ENCODE measurements around the gene NR4A1. TPM values are rescaled to one million over a fixed set of nuclear protein-coding genes. Genes with fewer than 3 reads are reported as not detected.

Gene NR4A1
- total and polyA plus RNA-seq, 10 of the 15 experiments (the other 5 are each of a cell fraction or from before 2014, with no cell fraction given) = 0.05 to 7.9 (median 2.2) TPM; not detected in 1

- WGBS (ENCODE audit: insufficient coverage, insufficient replicate concordance, low lambda C conversion rate, missing lambda C conversion rate) = 35% methylated on average over 8 of the region's 8 CpGs
- SMC1A ChIA-PET (ENCODE audit: uncharacterized antibody, unreplicated experiment) = interaction anchor here (0.7 to 3.8 kb wide), 2 partner anchors 29 to 41 kb away, joined by 3 to 19 read pairs; no protein-coding TSS in a partner anchor
Measured at GRCh38 chr12:52066346-52067080, 15.3 kb downstream of the NR4A1 start.

GRCh38 chr12:52067081-52067374 lies 15.8 kb downstream of the NR4A1 start:
- Histone ChIP-seq H4K20me1 (ENCODE audit: control insufficient read depth, insufficient read depth) (no peaks in the 10 kb centered on the region), H2AFZ (ENCODE audit: control insufficient read depth, low read depth, low read length) (no peak overlapping the region), H3K9me3 (replicated peaks; ENCODE audit: control insufficient read depth, insufficient read depth, low read length) (no peaks in the 10 kb centered on the region), H3K27me3 (replicated peaks in 1 of 2; ENCODE audit: control insufficient read depth in 2 of 2, insufficient read depth in 2 of 2, low read length in 1 of 2) (no peaks in the 10 kb centered on the region; a peak in 2 of 4 replicates), H3K4me3 (no peak overlapping the region), H3K36me3 (ENCODE audit: control insufficient read depth in 2 of 2, insufficient read depth in 2 of 2, low read length in 1 of 2) (no peaks in the 10 kb centered on the region), H3K4me2 (ENCODE audit: control insufficient read depth, insufficient read depth) (no peak overlapping the region), H3K9ac (ENCODE audit: control insufficient read depth, insufficient read depth, low read length) (no peak overlapping the region), H3K27ac (ENCODE audit: control insufficient read depth, insufficient read depth) (no peak overlapping the region), H3K4me1 (ENCODE audit: control insufficient read depth, insufficient read depth, low read length) (peaks cover 5% of the 10 kb centered on the region), H3K79me2 (ENCODE audit: control insufficient read depth, insufficient read depth, low read length) (peaks cover 22% of the 10 kb centered on the region)
- BruUV-seq (replicated peaks) = no TSS peak
- POLR2A ChIA-PET = interaction anchor here (1.5 kb wide), 1 partner anchor 34 kb away, joined by 4 read pairs; no protein-coding TSS in a partner anchor
- intact Hi-C loops (cut with micrococcal nuclease; ENCODE audit: unreplicated experiment) (no loop called here), in situ Hi-C loops (cut with MboI) (no loop called here)
- TF ChIP-seq TARDBP (IDR thresholded peaks at IDR 0.05; ENCODE audit: borderline replicate concordance) (no peak), CBFB (IDR thresholded peaks at IDR 0.05; ENCODE audit: low read depth) (no peak), MYC (IDR thresholded peaks at IDR 0.05; ENCODE audit: insufficient read depth, insufficient read length, insufficient replicate concordance, low read length, severe bottlenecking) (no peak), ATF3 (IDR thresholded peaks at IDR 0.05; ENCODE audit: borderline replicate concordance, extremely low read depth, low read depth, low read length) (no peak), HDGF (IDR thresholded peaks at IDR 0.05) (no peak), CTCF (IDR thresholded peaks at IDR 0.05 in 2 of 3, conservative IDR thresholded peaks at IDR 0.05 in 1 of 3; ENCODE audit: control insufficient read depth in 2 of 3, extremely low read depth in 1 of 3, insufficient read depth in 1 of 3, low read depth in 3 of 3, low read length in 3 of 3) (no peak), GATAD2B (conservative IDR thresholded peaks at IDR 0.05; ENCODE audit: low read depth) (no peak), RB1 (IDR thresholded peaks at IDR 0.05; ENCODE audit: borderline replicate concordance) (no peak)
- FAIRE-seq (no peak), DNase-seq (ENCODE audit: low read depth, low spot score) (no peak), ATAC-seq (no peak)
- SMC1A ChIA-PET (ENCODE audit: uncharacterized antibody, unreplicated experiment) = interaction anchor here (0.7 to 3.8 kb wide), 2 partner anchors 29 to 41 kb away, joined by 3 to 19 read pairs; no protein-coding TSS in a partner anchor
- RAD21 ChIA-PET (ENCODE audit: unreplicated experiment) = interaction anchor here (0.5 to 5.4 kb wide), 4 partner anchors 15 to 56 kb away, joined by 4 to 28 read pairs (median 19); no protein-coding TSS in a partner anchor
- CTCF ChIA-PET = interaction anchor here (0.7 to 15.1 kb wide), 7 partner anchors 13 to 87 kb away, joined by 3 to 208 read pairs (median 9); partner anchors contain the start of gene NR4A1
- WGBS (ENCODE audit: insufficient coverage, insufficient replicate concordance, low lambda C conversion rate, missing lambda C conversion rate) = 27% methylated on average over 3 of the region's 3 CpGs

More at GRCh38 chr12:52066346-52067080, 15.3 kb downstream of the NR4A1 start:
- H3K79me2 ChIP-seq (ENCODE audit: control insufficient read depth, insufficient read depth, low read length) = peaks cover 17% of the 10 kb centered on the region
- intact Hi-C loops (cut with micrococcal nuclease; ENCODE audit: unreplicated experiment) (no loop called here), in situ Hi-C loops (cut with MboI) (no loop called here)
- H4K20me1 ChIP-seq (ENCODE audit: control insufficient read depth, insufficient read depth) = no peaks in the 10 kb centered on the region
- no peak overlapping the region for H2AFZ ChIP-seq (ENCODE audit: control insufficient read depth, low read depth, low read length)
- H3K9me3 ChIP-seq (replicated peaks; ENCODE audit: control insufficient read depth, insufficient read depth, low read length) = no peaks in the 10 kb centered on the region
- ChIA-PET POLR2A (interaction anchor here (1.5 kb wide), 1 partner anchor 34 kb away, joined by 4 read pairs; no protein-coding TSS in a partner anchor), CTCF (interaction anchor here (0.7 to 15.1 kb wide), 6 partner anchors 15 to 86 kb away, joined by 3 to 208 read pairs (median 18); partner anchors contain the start of gene NR4A1), RAD21 (ENCODE audit: unreplicated experiment) (interaction anchor here (0.5 to 5.4 kb wide), 4 partner anchors 16 to 56 kb away, joined by 4 to 28 read pairs (median 19); no protein-coding TSS in a partner anchor)
- no peak overlapping the region for H3K4me2 ChIP-seq (ENCODE audit: control insufficient read depth, insufficient read depth)
- ATAC-seq = no peak
- peaks cover 5% of the 10 kb centered on the region for H3K4me1 ChIP-seq (ENCODE audit: control insufficient read depth, insufficient read depth, low read length)
- DNase-seq (ENCODE audit: low read depth, low spot score) = no peak
- no peaks in the 10 kb centered on the region for H3K36me3 ChIP-seq (ENCODE audit: control insufficient read depth in 2 of 2, insufficient read depth in 2 of 2, low read length in 1 of 2)
- FAIRE-seq = no peak
- BruUV-seq (replicated peaks) = no TSS peak
- H3K9ac ChIP-seq (ENCODE audit: control insufficient read depth, insufficient read depth, low read length) = no peak overlapping the region
- H3K4me3 ChIP-seq = no peak overlapping the region
- no peak overlapping the region for H3K27ac ChIP-seq (ENCODE audit: control insufficient read depth, insufficient read depth)
- H3K27me3 ChIP-seq (replicated peaks in 1 of 2; ENCODE audit: control insufficient read depth in 2 of 2, insufficient read depth in 2 of 2, low read length in 1 of 2) = no peaks in the 10 kb centered on the region; a peak in 2 of 4 replicates
- TF ChIP-seq TAF1 (IDR thresholded peaks at IDR 0.05; ENCODE audit: borderline replicate concordance, low read depth, low read length) (no peak), SRF (IDR thresholded peaks at IDR 0.05; ENCODE audit: low read depth in 2 of 2, low read length in 2 of 2) (no peak), CREM (IDR thresholded peaks at IDR 0.05; ENCODE audit: low read depth) (no peak), SMC3 (IDR thresholded peaks at IDR 0.05; ENCODE audit: borderline replicate concordance, low read length) (no peak), NBN (IDR thresholded peaks at IDR 0.05) (no peak), BMI1 (IDR thresholded peaks at IDR 0.05; ENCODE audit: borderline replicate concordance) (no peak), ATF3 (IDR thresholded peaks at IDR 0.05; ENCODE audit: borderline replicate concordance, extremely low read depth, low read depth, low read length) (no peak)
